HEK293 (cell line): ENCODE results near the gene LDLRAD3.

Source experiments
- CTCF ChIA-PET: fragments of 350-600 bp; formaldehyde crosslinking; extraction: SDS; loops from one replicate; lab custom pipeline; 2021; ENCODE audit warnings: antibody characterized with exemption; lab: Yijun Ruan, JAX
- POLR2A ChIA-PET: fragments of 300-600 bp; formaldehyde crosslinking; extraction: SDS; loops from one replicate; lab custom pipeline; 2020; ENCODE audit warnings: antibody characterized with exemption, inconsistent platforms; lab: Yijun Ruan, JAX
- H3K27ac ChIP-seq: fragments of 200-500 bp; sonication (Bioruptor generic); 2 replicates; pipeline ENCODE4 v1.5.1; 2014; ENCODE audit warnings: low read depth, low read length, control low read depth, inconsistent platforms; ENCODE audit errors: extremely low read depth
- H3K36me3 ChIP-seq, 2 experiments: fragments of 200-500 bp in 1 of 2; sonication (Bioruptor generic) in 1 of 2; 1 replicate in 1 of 2; 2 replicates in 1 of 2; pipeline ENCODE4 v1.5.1; 2014 to 2017; ENCODE audit warnings: inconsistent platforms in 2 of 2, low read length in 2 of 2; ENCODE audit not compliant: control insufficient read depth in 2 of 2, insufficient read depth in 1 of 2
- H3K4me1 ChIP-seq: fragments of 200-500 bp; sonication (Bioruptor generic); 2 replicates; pipeline ENCODE4 v1.5.1; 2014; ENCODE audit warnings: mild to moderate bottlenecking, low read length, inconsistent platforms; ENCODE audit not compliant: control insufficient read depth, insufficient read depth
- H3K4me3 ChIP-seq: 2 replicates; pipeline ENCODE4 v1.5.1; 2011; ENCODE audit warnings: low read depth, mild to moderate bottlenecking, control low read depth, low read length, moderate library complexity
- H3K9me3 ChIP-seq: fragments of 200-500 bp; sonication (Bioruptor generic); 2 replicates; pipeline ENCODE4 v1.5.1; 2014; ENCODE audit warnings: low read depth, low read length, inconsistent platforms; ENCODE audit not compliant: control insufficient read depth, insufficient read depth
- ATF2 ChIP-seq: fragments of 450-650 bp; formaldehyde crosslinking; IDR thresholded peaks from 2 replicates; pipeline ENCODE4 v1.5.1; 2016; ENCODE audit warnings: missing biosample characterization, missing genetic modification characterization, low read depth
- FEZF1 ChIP-seq: fragments of 450-650 bp; formaldehyde crosslinking; IDR thresholded peaks from 2 replicates; pipeline ENCODE4 v1.5.1; 2016; ENCODE audit warnings: missing biosample characterization, missing genetic modification characterization
- GLIS2 ChIP-seq: fragments of 450-650 bp; formaldehyde crosslinking; IDR thresholded peaks from 2 replicates; pipeline ENCODE4 v1.5.1; 2016; ENCODE audit warnings: missing biosample characterization, missing genetic modification characterization
- KLF16 ChIP-seq: fragments of 450-650 bp; formaldehyde crosslinking; IDR thresholded peaks from 2 replicates; pipeline ENCODE4 v1.5.1; 2017; ENCODE audit warnings: missing biosample characterization, missing genetic modification characterization
- KLF9 ChIP-seq: fragments of 450-650 bp; formaldehyde crosslinking; IDR thresholded peaks from 2 replicates; pipeline ENCODE4 v1.5.1; 2016; ENCODE audit warnings: missing biosample characterization, missing genetic modification characterization, low read depth
- TRIM28 ChIP-seq: IDR thresholded peaks from 2 replicates; pipeline ENCODE4 v1.6.1; 2011; ENCODE audit warnings: low read length, control low read depth, borderline replicate concordance
- ZBTB1 ChIP-seq: fragments of 450-650 bp; formaldehyde crosslinking; IDR thresholded peaks from 2 replicates; pipeline ENCODE4 v1.5.1; 2016; ENCODE audit warnings: missing biosample characterization, missing genetic modification characterization
- ZBTB10 ChIP-seq: fragments of 450-650 bp; formaldehyde crosslinking; IDR thresholded peaks from 2 replicates; pipeline ENCODE4 v1.5.1; 2016; ENCODE audit warnings: missing biosample characterization, missing genetic modification characterization
- ZNF10 ChIP-seq: fragments of 450-650 bp; formaldehyde crosslinking; IDR thresholded peaks from 2 replicates; pipeline ENCODE4 v1.5.1; 2017; ENCODE audit warnings: missing biosample characterization, missing genetic modification characterization
- ZNF18 ChIP-seq: fragments of 450-650 bp; formaldehyde crosslinking; IDR thresholded peaks from 2 replicates; pipeline ENCODE4 v1.5.1; 2016; ENCODE audit warnings: missing biosample characterization, missing genetic modification characterization
- ZNF24 ChIP-seq: fragments of 450-650 bp; formaldehyde crosslinking; IDR thresholded peaks from 2 replicates; pipeline ENCODE4 v1.5.1; 2016; ENCODE audit warnings: missing biosample characterization, missing genetic modification characterization
- ZNF433 ChIP-seq: fragments of 450-650 bp; formaldehyde crosslinking; IDR thresholded peaks from 2 replicates; pipeline ENCODE4 v1.5.1; 2016; ENCODE audit warnings: missing biosample characterization, missing genetic modification characterization, low read depth
- ZNF501 ChIP-seq: fragments of 450-650 bp; formaldehyde crosslinking; IDR thresholded peaks from 2 replicates; pipeline ENCODE4 v1.5.1; 2016; ENCODE audit warnings: missing biosample characterization, missing genetic modification characterization
- ZNF585B ChIP-seq: fragments of 450-650 bp; formaldehyde crosslinking; IDR thresholded peaks from 2 replicates; pipeline ENCODE4 v1.5.1; 2016; ENCODE audit warnings: missing biosample characterization, missing genetic modification characterization
- ZNF707 ChIP-seq: fragments of 450-650 bp; formaldehyde crosslinking; IDR thresholded peaks from 2 replicates; pipeline ENCODE4 v1.5.1; 2016; ENCODE audit warnings: missing biosample characterization, missing genetic modification characterization
- TF ChIP-seq, protein P1 (sequence below): fragments of 450-650 bp; formaldehyde crosslinking; IDR thresholded peaks from 2 replicates; pipeline ENCODE4 v1.5.1; 2016; ENCODE audit warnings: missing biosample characterization, missing genetic modification characterization
- TF ChIP-seq, protein P2 (sequence below): fragments of 450-650 bp; formaldehyde crosslinking; IDR thresholded peaks from 2 replicates; pipeline ENCODE4 v1.5.1; 2016; ENCODE audit warnings: missing biosample characterization, missing genetic modification characterization
- TF ChIP-seq, protein P3 (sequence below): fragments of 450-650 bp; formaldehyde crosslinking; conservative IDR thresholded peaks from 2 replicates; pipeline ENCODE4 v1.5.1; 2016; ENCODE audit warnings: low read depth, missing biosample characterization, missing genetic modification characterization

Gene LDLRAD3

DNA sequence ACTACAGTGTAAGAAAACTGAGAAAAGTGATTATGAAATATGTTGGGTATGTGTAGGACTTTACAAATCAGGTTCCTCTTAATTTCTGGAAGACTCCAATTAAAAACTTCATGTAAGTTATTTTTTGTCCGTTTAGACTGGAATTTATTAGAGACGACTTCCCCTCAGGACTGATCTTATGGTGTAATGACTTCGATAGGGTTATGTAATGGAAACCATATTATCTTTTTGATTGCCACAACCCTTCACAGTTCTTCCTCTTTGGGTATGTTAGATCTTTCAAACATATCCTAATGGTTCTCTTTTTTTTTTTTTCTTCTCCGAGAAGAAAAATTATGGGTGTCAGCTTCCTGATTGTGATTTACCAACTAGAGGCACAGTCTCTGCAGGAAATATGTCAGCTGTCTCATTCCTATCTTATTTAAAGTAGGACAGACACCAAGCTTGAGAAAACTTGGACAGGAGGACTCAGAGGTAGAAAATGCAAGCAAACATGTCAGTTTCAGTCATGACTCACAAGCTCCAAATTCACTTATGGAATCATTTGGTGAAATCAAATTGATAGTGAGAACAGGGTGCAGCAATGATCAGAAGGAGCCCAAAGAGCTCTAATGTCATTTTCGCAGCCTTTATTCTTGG lies 11.1 kb upstream of the LDLRAD3 start:
- CTCF ChIA-PET, result no interaction called here
- Histone ChIP-seq H3K9me3 (no peaks in the 10 kb centered on the region), H3K27ac (no peak overlapping the region), H3K4me3 (no peak overlapping the region), H3K4me1 (no peaks in the 10 kb centered on the region), H3K36me3 (no peaks in the 10 kb centered on the region)
- POLR2A ChIA-PET, result no interaction called here
- TF ChIP-seq GLIS2 (tag by site-specific recombination), result no peak
- TF ChIP-seq ZNF18, result no peak
- TF ChIP-seq, protein P1, sequence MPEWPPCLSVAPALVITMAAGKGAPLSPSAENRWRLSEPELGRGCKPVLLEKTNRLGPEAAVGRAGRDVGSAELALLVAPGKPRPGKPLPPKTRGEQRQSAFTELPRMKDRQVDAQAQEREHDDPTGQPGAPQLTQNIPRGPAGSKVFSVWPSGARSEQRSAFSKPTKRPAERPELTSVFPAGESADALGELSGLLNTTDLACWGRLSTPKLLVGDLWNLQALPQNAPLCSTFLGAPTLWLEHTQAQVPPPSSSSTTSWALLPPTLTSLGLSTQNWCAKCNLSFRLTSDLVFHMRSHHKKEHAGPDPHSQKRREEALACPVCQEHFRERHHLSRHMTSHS (tag by site-specific recombination), result no peak
- TF ChIP-seq TRIM28, result no peak
- TF ChIP-seq KLF16 (tag by site-specific recombination), result no peak
- TF ChIP-seq, protein P2, sequence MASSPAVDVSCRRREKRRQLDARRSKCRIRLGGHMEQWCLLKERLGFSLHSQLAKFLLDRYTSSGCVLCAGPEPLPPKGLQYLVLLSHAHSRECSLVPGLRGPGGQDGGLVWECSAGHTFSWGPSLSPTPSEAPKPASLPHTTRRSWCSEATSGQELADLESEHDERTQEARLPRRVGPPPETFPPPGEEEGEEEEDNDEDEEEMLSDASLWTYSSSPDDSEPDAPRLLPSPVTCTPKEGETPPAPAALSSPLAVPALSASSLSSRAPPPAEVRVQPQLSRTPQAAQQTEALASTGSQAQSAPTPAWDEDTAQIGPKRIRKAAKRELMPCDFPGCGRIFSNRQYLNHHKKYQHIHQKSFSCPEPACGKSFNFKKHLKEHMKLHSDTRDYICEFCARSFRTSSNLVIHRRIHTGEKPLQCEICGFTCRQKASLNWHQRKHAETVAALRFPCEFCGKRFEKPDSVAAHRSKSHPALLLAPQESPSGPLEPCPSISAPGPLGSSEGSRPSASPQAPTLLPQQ (tag by site-specific recombination), result no peak
- TF ChIP-seq ZBTB1 (tag by site-specific recombination), result no peak
- TF ChIP-seq ZNF24 (tag by site-specific recombination), result no peak
- TF ChIP-seq ZNF10 (tag by site-specific recombination), result no peak
- no peak for TF ChIP-seq FEZF1
- no peak for TF ChIP-seq ZBTB10 (tag by site-specific recombination)
- no peak for TF ChIP-seq ZNF707 (tag by site-specific recombination)
- TF ChIP-seq KLF9 (tag by site-specific recombination), result no peak
- no peak for TF ChIP-seq ATF2 (tag by site-specific recombination)
- no peak for TF ChIP-seq ZNF501 (tag by site-specific recombination)
- no peak for TF ChIP-seq ZNF585B (tag by site-specific recombination)
- TF ChIP-seq, protein P3, sequence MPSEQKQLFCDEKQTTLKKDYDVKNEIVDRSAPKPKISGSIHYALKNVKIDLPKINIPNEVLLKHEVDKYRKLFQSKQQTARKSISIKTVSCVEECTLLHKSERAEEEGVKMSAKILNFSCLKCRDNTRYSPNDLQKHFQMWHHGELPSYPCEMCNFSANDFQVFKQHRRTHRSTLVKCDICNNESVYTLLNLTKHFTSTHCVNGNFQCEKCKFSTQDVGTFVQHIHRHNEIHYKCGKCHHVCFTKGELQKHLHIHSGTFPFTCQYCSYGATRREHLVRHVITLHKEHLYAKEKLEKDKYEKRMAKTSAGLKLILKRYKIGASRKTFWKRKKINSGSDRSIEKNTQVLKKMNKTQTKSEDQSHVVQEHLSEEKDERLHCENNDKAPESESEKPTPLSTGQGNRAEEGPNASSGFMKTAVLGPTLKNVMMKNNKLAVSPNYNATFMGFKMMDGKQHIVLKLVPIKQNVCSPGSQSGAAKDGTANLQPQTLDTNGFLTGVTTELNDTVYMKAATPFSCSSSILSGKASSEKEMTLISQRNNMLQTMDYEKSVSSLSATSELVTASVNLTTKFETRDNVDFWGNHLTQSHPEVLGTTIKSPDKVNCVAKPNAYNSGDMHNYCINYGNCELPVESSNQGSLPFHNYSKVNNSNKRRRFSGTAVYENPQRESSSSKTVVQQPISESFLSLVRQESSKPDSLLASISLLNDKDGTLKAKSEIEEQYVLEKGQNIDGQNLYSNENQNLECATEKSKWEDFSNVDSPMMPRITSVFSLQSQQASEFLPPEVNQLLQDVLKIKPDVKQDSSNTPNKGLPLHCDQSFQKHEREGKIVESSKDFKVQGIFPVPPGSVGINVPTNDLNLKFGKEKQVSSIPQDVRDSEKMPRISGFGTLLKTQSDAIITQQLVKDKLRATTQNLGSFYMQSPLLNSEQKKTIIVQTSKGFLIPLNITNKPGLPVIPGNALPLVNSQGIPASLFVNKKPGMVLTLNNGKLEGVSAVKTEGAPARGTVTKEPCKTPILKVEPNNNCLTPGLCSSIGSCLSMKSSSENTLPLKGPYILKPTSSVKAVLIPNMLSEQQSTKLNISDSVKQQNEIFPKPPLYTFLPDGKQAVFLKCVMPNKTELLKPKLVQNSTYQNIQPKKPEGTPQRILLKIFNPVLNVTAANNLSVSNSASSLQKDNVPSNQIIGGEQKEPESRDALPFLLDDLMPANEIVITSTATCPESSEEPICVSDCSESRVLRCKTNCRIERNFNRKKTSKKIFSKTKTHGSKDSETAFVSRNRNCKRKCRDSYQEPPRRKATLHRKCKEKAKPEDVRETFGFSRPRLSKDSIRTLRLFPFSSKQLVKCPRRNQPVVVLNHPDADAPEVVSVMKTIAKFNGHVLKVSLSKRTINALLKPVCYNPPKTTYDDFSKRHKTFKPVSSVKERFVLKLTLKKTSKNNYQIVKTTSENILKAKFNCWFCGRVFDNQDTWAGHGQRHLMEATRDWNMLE, result no peak
- no peak for TF ChIP-seq ZNF433
